ENCODE measurements around the gene MYO18B. TPM values are rescaled to one million over a fixed set of nuclear protein-coding genes. Genes with fewer than 3 reads are reported as not detected.

Gene MYO18B, protein sequence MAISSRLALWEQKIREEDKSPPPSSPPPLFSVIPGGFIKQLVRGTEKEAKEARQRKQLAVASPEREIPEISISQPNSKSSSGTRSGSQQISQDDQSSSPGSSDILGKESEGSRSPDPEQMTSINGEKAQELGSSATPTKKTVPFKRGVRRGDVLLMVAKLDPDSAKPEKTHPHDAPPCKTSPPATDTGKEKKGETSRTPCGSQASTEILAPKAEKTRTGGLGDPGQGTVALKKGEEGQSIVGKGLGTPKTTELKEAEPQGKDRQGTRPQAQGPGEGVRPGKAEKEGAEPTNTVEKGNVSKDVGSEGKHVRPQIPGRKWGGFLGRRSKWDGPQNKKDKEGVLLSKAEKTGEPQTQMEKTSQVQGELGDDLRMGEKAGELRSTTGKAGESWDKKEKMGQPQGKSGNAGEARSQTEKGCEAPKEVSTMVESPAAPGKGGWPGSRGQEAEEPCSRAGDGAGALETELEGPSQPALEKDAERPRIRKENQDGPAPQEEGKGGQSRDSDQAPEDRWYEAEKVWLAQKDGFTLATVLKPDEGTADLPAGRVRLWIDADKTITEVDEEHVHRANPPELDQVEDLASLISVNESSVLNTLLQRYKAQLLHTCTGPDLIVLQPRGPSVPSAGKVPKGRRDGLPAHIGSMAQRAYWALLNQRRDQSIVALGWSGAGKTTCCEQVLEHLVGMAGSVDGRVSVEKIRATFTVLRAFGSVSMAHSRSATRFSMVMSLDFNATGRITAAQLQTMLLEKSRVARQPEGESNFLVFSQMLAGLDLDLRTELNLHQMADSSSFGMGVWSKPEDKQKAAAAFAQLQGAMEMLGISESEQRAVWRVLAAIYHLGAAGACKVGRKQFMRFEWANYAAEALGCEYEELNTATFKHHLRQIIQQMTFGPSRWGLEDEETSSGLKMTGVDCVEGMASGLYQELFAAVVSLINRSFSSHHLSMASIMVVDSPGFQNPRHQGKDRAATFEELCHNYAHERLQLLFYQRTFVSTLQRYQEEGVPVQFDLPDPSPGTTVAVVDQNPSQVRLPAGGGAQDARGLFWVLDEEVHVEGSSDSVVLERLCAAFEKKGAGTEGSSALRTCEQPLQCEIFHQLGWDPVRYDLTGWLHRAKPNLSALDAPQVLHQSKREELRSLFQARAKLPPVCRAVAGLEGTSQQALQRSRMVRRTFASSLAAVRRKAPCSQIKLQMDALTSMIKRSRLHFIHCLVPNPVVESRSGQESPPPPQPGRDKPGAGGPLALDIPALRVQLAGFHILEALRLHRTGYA (N-terminal part only)
- 1 to 10 TPM in 1 of 2 donors, under 1 TPM in 1; 0.43 to 1.0 TPM for total RNA-seq

DNA sequence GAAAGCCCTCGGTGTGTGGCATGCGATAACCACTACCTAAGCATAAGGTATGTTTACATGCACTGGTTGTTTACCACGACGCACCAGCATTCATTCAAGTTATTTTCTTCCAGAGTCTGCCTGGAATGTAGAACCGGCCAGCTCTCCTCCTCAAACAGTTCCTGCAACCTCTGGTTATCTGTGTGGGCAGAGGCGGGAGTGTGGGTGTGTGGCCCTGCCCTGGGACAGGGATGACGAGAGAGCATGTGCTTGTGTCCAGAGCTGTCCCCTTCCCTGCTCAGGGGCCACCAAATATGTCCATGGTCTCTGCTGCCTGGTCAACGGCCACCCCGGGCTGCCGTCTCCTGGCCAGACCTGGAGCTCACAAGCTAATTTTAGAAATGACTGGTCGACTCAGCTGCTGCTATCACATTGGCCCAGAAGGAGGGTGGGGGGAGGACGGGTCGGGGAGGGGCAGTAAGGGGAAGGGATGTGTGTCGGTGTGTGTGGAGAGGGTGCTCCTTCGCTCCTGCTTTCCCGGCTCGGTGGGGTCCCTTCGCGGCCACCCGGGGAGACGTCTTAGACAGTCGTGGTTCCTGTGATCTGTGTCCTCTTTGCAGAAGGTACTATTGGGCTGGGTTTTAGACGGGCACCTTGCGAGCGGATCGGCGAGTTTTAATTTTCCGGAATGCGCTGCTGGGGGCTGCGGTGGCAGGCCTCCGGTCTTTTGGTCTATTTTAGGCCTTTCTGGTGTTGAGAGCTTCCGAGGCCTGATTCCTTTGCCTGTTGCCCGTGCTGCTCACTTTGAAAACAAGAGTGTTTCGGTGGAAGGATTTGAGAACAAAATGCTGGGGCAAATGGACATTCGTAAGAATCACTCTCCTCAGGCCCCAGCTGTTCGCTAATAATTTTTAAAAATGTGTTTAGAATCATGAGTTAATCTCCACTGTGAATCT is at the start of gene MYO18B:
Gene MYO18B, plus strand, starts transcription at position 497 of the 935 bp plus-strand sequence. CDS start 18,905 bp downstream, outside the sequence.
- ATAC-seq (no peak), DNase-seq (ENCODE audit: low spot score) (no peak)
- H3K27me3 Mint-ChIP-seq = peaks cover 11 to 15% of the 10 kb centered on the region in 2 donors
- no peak within 1 kb of the TSS for H3K4me3 Mint-ChIP-seq
- H3K27ac Mint-ChIP-seq = no peak within 1 kb of the TSS
- H3K4me1 Mint-ChIP-seq (ENCODE audit: low read depth in 2 of 2) = peaks cover 5 to 6% of the 10 kb centered on the region in 2 donors
- H3K36me3 Mint-ChIP-seq = no peaks in the 10 kb centered on the region
- H3K9me3 Mint-ChIP-seq = no peaks in the 10 kb centered on the region

DNA sequence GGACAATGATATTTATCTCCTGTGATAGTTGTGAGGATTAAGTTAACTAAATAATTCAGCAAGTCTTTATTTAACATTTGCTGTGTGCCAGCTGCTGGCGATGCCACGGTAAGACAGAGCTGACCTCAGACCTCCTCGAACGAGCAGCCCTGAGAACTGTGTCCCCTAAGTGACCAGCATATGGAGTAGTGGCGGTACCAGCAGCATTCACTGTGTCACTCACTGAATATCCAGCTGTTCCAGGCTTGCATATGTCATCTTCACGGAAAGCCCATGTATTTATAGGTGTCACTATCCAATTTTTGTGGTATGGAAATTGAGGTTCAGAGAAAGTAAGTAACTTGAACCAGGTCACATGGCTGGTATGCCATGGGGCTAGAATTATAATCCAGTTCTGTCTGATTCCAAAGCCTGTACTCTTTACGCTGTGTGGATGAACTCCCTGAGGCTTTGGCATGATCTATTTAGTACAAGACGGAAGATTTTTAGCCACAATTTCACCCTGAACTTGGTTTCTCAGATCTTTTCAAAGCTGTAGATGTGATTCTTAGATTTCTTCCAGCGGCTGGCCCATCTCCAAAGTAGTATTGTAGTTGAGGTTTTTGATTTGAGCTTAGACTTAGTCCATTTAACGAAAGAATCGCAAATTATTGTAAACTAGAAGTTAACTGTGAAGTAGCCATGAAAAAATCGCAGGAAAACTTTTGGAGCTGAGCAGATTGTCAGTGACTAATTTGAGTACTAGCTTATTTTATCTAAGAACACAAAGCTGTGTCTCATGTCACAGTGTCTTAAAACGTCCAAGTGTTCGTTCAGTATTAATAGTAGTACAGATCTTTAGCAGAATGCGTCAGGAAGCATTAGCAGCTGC is 49.4 kb upstream of the MYO18B start:
- DNase-seq (ENCODE audit: low spot score) (no peak), ATAC-seq (no peak)
- H3K36me3 Mint-ChIP-seq = no peaks in the 10 kb centered on the region
- no peaks in the 10 kb centered on the region for H3K4me1 Mint-ChIP-seq (ENCODE audit: low read depth in 2 of 2)
- peaks cover 0 to 9% of the 10 kb centered on the region in 2 donors for H3K27me3 Mint-ChIP-seq
- H3K9me3 Mint-ChIP-seq = no peaks in the 10 kb centered on the region
- no peak overlapping the region for H3K27ac Mint-ChIP-seq
- no peak overlapping the region for H3K4me3 Mint-ChIP-seq

DNA sequence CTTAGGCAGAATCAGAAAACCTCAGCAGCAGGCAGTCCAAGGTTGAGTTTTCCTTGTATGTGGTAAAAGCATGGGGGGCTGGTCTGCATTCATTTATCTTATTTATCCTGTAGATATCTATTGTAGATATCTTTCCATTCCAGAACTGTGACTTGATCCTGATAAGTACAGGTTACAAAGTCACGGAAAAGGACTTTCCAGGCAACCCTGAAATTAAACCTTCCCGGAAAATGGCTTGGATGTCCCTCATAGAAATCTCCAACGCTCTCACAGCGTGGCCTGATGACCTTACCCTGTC is 48.8 kb upstream of the MYO18B start:
- Mint-ChIP-seq H3K27ac (no peak overlapping the region), H3K4me3 (no peak overlapping the region), H3K4me1 (ENCODE audit: low read depth in 2 of 2) (no peaks in the 10 kb centered on the region), H3K36me3 (no peaks in the 10 kb centered on the region), H3K27me3 (peaks cover 0 to 15% of the 10 kb centered on the region in 2 donors), H3K9me3 (no peaks in the 10 kb centered on the region)
- DNase-seq (ENCODE audit: low spot score) (no peak), ATAC-seq (no peak)

DNA sequence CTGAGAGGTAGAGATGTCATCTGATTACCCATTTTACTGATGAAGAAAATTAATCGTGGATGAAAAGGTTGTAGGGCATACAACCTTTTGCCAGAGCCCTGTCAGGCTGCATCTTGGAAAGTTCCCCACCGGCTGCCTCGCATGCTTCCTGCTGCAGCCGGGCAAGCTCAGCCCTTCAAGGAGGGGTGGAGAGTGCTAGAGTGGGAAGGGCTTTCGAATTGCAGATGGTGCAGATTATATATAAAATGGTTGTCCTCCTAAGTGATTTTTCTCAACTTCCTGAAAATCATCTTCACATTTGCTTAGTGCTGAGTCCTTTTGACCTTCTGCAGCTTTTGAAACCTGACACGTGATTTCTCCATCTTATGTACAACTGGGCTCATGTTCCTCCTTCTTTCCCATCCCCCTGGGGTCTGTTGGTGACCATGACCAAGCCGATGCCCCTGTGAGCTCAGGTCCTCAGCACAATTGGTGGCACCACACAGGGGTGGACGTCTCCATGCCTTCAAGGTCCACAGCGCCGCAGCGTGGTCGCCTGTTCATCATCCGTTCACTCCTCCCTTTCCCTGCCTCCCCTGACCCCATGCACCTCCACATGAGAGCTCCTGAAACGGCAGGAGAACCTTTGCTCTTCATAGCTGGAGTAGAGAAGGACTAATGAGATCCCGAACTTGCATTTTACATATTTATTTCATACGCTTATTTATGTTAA is 47.6 kb upstream of the MYO18B start:
- Mint-ChIP-seq H3K27ac (no peak overlapping the region), H3K9me3 (no peaks in the 10 kb centered on the region), H3K36me3 (no peaks in the 10 kb centered on the region), H3K27me3 (peaks cover 0 to 16% of the 10 kb centered on the region in 2 donors), H3K4me1 (ENCODE audit: low read depth in 2 of 2) (no peaks in the 10 kb centered on the region), H3K4me3 (no peak overlapping the region)
- ATAC-seq (no peak), DNase-seq (ENCODE audit: low spot score) (no peak)

DNA sequence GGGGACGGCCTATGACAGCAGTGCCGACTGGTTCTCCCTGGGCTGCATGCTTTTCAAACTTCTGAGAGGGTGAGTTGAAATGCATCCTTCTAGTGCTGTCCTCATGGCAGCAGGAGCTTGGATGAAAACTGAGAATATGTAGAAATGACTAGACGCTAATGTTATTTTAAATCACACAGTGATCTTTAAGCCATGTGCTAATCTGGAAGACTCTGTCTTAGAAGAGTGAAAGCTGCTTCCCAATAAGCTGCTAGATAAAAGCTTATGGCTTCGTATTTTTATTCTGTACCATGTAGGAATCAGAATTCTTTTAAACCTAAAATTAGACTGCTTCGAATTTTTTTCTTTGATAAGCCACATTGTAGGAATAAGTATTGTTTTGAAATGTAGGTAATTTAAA is 46.8 kb upstream of the MYO18B start:
- H3K4me3 Mint-ChIP-seq = no peak overlapping the region
- ATAC-seq (no peak), DNase-seq (ENCODE audit: low spot score) (no peak)
- no peaks in the 10 kb centered on the region for H3K9me3 Mint-ChIP-seq
- H3K27ac Mint-ChIP-seq = no peak overlapping the region
- H3K27me3 Mint-ChIP-seq = peaks cover 0 to 21% of the 10 kb centered on the region in 2 donors
- no peaks in the 10 kb centered on the region for H3K36me3 Mint-ChIP-seq
- no peaks in the 10 kb centered on the region for H3K4me1 Mint-ChIP-seq (ENCODE audit: low read depth in 2 of 2)

DNA sequence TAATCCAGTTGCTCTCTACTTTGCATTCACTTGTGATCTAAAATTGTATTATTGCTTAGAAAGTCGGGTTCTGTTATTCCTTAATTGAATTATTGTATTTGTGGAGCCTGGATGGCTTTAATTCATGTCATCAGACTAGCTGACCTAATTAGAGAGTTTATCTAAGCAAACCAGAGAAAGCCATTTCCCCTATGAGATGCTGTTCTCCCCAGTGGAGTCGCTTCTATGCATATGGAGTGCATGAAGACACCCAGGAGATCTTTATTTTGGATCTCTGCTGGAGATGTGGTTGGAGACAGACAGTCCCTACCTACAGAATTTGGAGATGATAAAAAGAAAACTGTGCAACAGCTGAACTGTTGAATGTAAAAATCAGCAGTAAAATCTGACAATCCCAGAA is 45.2 kb upstream of the MYO18B start:
- H3K4me1 Mint-ChIP-seq (ENCODE audit: low read depth in 2 of 2) = no peaks in the 10 kb centered on the region
- no peaks in the 10 kb centered on the region for H3K36me3 Mint-ChIP-seq
- H3K27me3 Mint-ChIP-seq = peaks cover 0 to 23% of the 10 kb centered on the region in 2 donors
- no peak overlapping the region for H3K4me3 Mint-ChIP-seq
- no peak overlapping the region for H3K27ac Mint-ChIP-seq
- H3K9me3 Mint-ChIP-seq = no peaks in the 10 kb centered on the region
- ATAC-seq (no peak), DNase-seq (ENCODE audit: low spot score) (no peak)

DNA sequence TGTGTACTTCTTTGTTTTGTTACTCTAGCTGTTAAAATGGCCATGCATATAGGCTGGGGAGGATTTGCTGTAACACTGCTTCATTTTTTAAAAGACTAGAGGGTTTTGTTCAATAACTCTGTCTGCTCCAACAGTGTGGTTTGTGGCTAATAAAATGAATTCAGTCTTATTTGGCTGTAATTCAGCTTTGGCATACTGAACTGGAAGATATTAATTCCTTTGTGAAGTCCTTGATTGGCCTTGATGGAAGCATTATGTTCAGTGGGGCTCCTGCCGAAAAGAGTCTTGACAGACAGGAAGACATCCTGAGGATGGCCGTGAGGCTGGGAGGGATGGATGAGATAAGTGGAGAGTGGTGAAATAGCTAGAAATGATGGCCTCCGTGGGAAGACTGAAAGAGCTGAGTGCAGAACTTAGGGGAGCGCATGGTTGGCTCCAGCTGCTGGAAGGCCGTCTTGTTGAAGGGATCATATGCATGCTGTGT is 44.8 kb upstream of the MYO18B start:
- ATAC-seq (no peak), DNase-seq (ENCODE audit: low spot score) (no peak)
- H3K9me3 Mint-ChIP-seq = no peaks in the 10 kb centered on the region
- H3K27me3 Mint-ChIP-seq = peaks cover 0 to 23% of the 10 kb centered on the region in 2 donors
- no peaks in the 10 kb centered on the region for H3K4me1 Mint-ChIP-seq (ENCODE audit: low read depth in 2 of 2)
- no peak overlapping the region for H3K27ac Mint-ChIP-seq
- no peak overlapping the region for H3K4me3 Mint-ChIP-seq
- no peaks in the 10 kb centered on the region for H3K36me3 Mint-ChIP-seq

DNA sequence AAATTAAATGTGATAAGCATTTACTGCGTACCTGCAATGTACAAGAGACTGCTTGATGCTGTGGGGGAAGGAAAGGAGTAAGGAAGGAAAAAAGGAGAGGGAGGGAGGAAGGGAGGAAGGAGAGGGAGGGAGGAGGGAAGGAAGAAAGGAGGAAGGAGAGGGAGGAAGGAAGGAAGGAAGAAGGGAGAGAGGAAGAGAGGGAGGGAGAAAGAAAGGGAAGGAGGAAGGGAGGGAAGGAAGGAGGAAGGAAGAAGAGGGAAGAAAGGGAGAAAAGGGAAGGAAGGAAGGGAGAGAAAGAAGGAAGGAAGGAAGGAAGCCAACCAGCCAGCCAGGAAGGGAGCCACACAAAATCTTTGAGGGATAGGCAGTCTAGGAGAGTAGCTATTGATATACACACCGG is 44.0 kb upstream of the MYO18B start:
- H3K4me1 Mint-ChIP-seq (ENCODE audit: low read depth in 2 of 2) = peaks cover 0 to 1% of the 10 kb centered on the region in 2 donors
- DNase-seq (ENCODE audit: low spot score) = no peak
- no peak for ATAC-seq
- peaks cover 0 to 23% of the 10 kb centered on the region in 2 donors for H3K27me3 Mint-ChIP-seq
- no peaks in the 10 kb centered on the region for H3K9me3 Mint-ChIP-seq
- H3K36me3 Mint-ChIP-seq = no peaks in the 10 kb centered on the region
- H3K27ac Mint-ChIP-seq = no peak overlapping the region
- H3K4me3 Mint-ChIP-seq = no peak overlapping the region

DNA sequence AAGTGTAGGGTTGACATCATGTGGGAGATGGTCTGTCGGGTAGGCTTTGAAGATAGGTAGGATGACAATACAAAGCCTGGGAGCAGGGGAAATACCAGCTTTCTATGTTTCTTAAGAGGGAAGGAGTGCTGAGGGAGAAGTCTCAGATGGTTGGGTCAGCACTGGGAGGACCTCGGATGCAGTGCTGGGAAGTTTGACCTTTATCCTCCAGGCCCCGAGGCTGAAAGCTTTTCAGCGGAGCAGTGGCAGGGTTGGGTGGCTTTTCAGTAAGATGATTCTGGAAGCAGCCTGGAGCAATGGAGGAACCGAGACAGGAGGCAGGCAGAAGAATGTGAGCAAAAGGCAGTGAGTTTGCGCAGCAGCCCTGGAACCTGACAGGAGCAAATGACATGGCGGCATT is 43.5 kb upstream of the MYO18B start:
- H3K4me1 Mint-ChIP-seq (ENCODE audit: low read depth in 2 of 2) = peaks cover 0 to 5% of the 10 kb centered on the region in 2 donors
- H3K27ac Mint-ChIP-seq = no peak overlapping the region
- H3K36me3 Mint-ChIP-seq = no peaks in the 10 kb centered on the region
- no peak for ATAC-seq
- no peak overlapping the region for H3K4me3 Mint-ChIP-seq
- no peaks in the 10 kb centered on the region for H3K9me3 Mint-ChIP-seq
- no peak for DNase-seq (ENCODE audit: low spot score)
- peaks cover 0 to 23% of the 10 kb centered on the region in 2 donors for H3K27me3 Mint-ChIP-seq

DNA sequence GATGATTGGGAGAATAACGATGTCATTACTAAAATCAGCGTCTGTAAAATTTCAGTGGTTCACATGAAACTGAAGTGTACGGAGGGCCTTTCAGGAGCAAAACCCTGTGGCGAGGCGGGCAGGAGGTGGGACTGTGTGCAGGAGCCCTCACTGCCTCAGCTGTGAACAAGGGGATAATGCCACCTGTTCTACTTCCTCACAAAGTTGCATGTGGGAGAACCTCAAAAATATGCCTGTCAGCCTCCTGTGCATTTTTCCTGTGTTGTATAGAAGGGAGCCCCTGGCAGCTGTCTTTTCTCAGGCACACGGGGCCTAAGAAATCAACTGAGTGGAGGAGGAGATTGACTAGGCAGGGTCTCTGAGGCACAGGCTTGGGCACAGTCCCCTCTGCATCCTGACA is 43.0 kb upstream of the MYO18B start:
- ATAC-seq = no peak

DNA sequence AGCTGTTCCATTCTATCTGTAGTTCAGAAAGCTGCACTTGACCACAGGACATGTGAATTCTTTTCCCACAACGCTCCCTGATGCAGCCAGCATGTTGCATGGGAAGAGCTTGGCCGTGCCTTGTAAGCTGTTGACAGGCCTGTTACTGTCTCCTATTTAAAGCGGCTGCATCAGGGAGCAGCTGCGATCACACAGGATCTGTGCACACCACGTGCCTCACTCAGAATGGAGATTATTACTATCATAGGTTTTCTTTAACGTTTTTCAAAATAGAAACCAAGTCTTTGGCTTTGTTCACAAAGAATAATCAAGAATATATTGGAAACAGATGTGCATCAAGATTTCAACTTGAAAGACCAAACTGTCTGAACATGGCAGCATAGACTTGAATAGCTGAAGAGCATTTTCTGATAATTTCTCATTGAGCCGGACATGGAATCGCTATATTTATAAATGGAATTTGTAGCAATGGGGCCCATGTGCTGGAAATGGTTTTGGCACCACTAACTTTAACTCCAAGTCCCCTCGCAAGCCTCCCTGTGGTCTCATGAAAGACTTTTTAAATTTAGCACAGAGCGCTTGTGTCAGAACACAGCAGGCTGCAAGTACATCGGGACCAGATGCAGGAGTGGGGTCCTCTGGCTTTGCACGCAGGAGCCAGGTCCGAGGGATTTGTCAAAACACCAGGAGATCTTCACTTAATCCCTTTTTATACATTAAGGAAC is 40.8 kb upstream of the MYO18B start:
- ATAC-seq (no peak), DNase-seq (ENCODE audit: low spot score) (no peak)
- H3K36me3 Mint-ChIP-seq = no peaks in the 10 kb centered on the region
- no peaks in the 10 kb centered on the region for H3K9me3 Mint-ChIP-seq
- peaks cover 0 to 5% of the 10 kb centered on the region in 2 donors for H3K4me1 Mint-ChIP-seq (ENCODE audit: low read depth in 2 of 2)
- peaks cover 0 to 23% of the 10 kb centered on the region in 2 donors for H3K27me3 Mint-ChIP-seq
- no peak overlapping the region for H3K4me3 Mint-ChIP-seq
- no peak overlapping the region for H3K27ac Mint-ChIP-seq

More for the DNA sequence above, 43.0 kb upstream of the MYO18B start:
- no peaks in the 10 kb centered on the region for H3K9me3 Mint-ChIP-seq
- no peaks in the 10 kb centered on the region for H3K36me3 Mint-ChIP-seq
- peaks cover 0 to 23% of the 10 kb centered on the region in 2 donors for H3K27me3 Mint-ChIP-seq
- H3K4me3 Mint-ChIP-seq = no peak overlapping the region
- H3K4me1 Mint-ChIP-seq (ENCODE audit: low read depth in 2 of 2) = peaks cover 0 to 5% of the 10 kb centered on the region in 2 donors
- H3K27ac Mint-ChIP-seq = no peak overlapping the region
- no peak for DNase-seq (ENCODE audit: low spot score)
